Measurements from ENCODE around the gene TMEM41B.
"Not testable (repeated sequence)": the region's sequence is repeated elsewhere in the genome, so short reads cannot be mapped to it uniquely, and the experiment has no call there.

The TMEM41B gene, protein sequence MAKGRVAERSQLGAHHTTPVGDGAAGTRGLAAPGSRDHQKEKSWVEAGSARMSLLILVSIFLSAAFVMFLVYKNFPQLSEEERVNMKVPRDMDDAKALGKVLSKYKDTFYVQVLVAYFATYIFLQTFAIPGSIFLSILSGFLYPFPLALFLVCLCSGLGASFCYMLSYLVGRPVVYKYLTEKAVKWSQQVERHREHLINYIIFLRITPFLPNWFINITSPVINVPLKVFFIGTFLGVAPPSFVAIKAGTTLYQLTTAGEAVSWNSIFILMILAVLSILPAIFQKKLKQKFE

DNA sequence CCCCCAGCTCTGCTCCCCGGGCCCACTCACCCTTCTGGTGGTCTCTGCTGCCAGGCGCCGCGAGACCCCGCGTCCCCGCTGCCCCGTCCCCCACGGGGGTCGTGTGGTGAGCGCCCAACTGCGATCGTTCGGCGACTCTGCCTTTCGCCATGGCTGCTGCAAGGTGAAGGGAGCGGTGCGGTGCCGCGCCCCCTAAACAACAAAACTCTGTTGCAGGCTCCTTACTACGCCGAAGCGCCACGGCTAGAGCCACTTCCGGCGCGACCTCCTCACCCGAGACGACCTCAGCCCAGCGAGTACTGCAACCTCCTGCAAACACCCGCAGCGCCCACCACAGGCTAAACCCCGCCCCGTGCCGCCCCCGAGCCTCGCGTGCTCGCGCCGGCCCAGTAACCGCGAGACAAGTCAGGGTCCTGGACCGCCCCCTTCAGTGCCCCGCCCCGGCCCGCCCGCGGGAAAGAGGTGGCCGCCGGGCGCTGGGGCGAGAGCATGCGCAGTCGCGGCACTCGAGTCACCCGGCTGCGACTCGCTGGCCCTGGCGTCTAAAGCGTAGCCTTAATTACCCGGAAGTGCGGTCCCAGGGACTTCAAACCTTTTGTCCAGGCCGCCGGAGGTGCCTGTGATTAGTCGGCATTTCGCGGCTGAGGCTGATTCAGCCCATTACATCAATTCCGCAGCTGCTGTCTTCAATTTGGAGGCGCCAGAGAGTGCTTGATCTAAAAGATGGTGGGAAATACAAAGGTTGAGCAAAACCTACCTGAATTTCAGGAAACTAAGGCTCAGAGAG is at the start of gene TMEM41B:
TSS of gene TMEM41B (minus strand) at position 303 of the 787 bp plus-strand sequence. CDS start at position 151, 152 bp downstream.
- H3K79me2 ChIP-seq (ENCODE audit: insufficient read depth, low read length) = peaks cover 41% of the 10 kb centered on the region
- H3K27me3 ChIP-seq (ENCODE audit: insufficient read depth, low read length) = no peaks in the 10 kb centered on the region
- H3K9me2 ChIP-seq (ENCODE audit: low read depth, low read length) = no peaks in the 10 kb centered on the region
- no peaks in the 10 kb centered on the region for H3K9me3 ChIP-seq (ENCODE audit: low read length)
- peak within 1 kb of the TSS; percentile 94 for H3K9ac ChIP-seq (ENCODE audit: low read length)
- TF ChIP-seq CTCF (IDR thresholded peaks at IDR 0.05; ENCODE audit: low read length) = peak; percentile 8; the same call in 1 of the 2 replicates
- no peak for TF ChIP-seq EZH2 (IDR thresholded peaks at IDR 0.05; ENCODE audit: borderline replicate concordance, low read length)
- peak within 1 kb of the TSS; percentile 87 for H3K4me3 ChIP-seq (ENCODE audit: low read depth, low read length, poor library complexity, severe bottlenecking)
- H2AFZ ChIP-seq (ENCODE audit: low read length) = no peak within 1 kb of the TSS; the same call in 1 of the 2 replicates
- no peaks in the 10 kb centered on the region for H3F3A ChIP-seq (ENCODE audit: insufficient read depth, low read length)
- peak within 1 kb of the TSS; percentile 83 for H3K27ac ChIP-seq (ENCODE audit: low read depth, low read length, poor library complexity, severe bottlenecking)
- no peaks in the 10 kb centered on the region for H4K20me1 ChIP-seq (ENCODE audit: insufficient read depth, low read length)
- peaks cover 7% of the 10 kb centered on the region; the same call in 1 of the 2 replicates for H3K36me3 ChIP-seq (ENCODE audit: insufficient read depth, low read length)
- H3K4me2 ChIP-seq (ENCODE audit: low read length) = peak within 1 kb of the TSS; percentile 93
- peaks cover 51% of the 10 kb centered on the region for H3K4me1 ChIP-seq (ENCODE audit: insufficient read depth, low read length, severe bottlenecking)

DNA sequence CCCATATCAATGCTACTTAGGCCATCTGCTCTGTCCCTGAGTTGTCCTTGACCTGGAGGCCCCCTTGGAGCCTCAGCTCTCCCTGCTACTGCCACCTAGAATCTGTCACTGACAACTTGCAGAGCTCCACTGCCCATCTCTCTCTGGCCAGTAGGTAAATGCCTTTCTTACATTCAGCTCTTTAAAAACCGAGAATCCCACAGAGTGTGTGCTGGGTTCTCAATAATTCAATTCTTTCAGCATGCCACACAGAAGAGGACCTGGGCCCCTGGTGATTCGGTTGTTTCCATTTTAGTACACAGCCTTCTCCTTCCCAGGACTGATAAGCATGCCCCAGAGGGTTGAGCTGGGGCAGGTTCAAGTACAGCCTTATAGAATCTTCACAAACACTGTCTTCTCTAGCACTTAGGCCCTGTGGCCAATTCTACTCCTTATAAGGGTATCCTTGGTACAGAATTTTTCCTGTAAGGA is 48.0 kb upstream of the TMEM41B start:
- no peak overlapping the region for H2AFZ ChIP-seq (ENCODE audit: low read length)

GRCh38 chr11:9360862-9361622 is 46.6 kb upstream of the TMEM41B start:
- H3K27me3 ChIP-seq (ENCODE audit: insufficient read depth, low read length); H3K79me2 ChIP-seq (ENCODE audit: insufficient read depth, low read length); H3K4me3 ChIP-seq (ENCODE audit: low read depth, low read length, poor library complexity, severe bottlenecking); H3K27ac ChIP-seq (ENCODE audit: low read depth, low read length, poor library complexity, severe bottlenecking); H3K4me2 ChIP-seq (ENCODE audit: low read length); H3K9me3 ChIP-seq (ENCODE audit: low read length); H3K9me2 ChIP-seq (ENCODE audit: low read depth, low read length); H3K9ac ChIP-seq (ENCODE audit: low read length); H2AFZ ChIP-seq (ENCODE audit: low read length); H3K36me3 ChIP-seq (ENCODE audit: insufficient read depth, low read length); H3F3A ChIP-seq (ENCODE audit: insufficient read depth, low read length); H4K20me1 ChIP-seq (ENCODE audit: insufficient read depth, low read length): not testable (repeated sequence)
- peaks cover 13% of the 10 kb centered on the region for H3K4me1 ChIP-seq (ENCODE audit: insufficient read depth, low read length, severe bottlenecking)

More for the DNA sequence above, 48.0 kb upstream of the TMEM41B start:
- H4K20me1 ChIP-seq (ENCODE audit: insufficient read depth, low read length) = no peaks in the 10 kb centered on the region
- H3F3A ChIP-seq (ENCODE audit: insufficient read depth, low read length) = no peaks in the 10 kb centered on the region
- H3K27ac ChIP-seq (ENCODE audit: low read depth, low read length, poor library complexity, severe bottlenecking) = peak overlapping the region; percentile 22
- no peaks in the 10 kb centered on the region for H3K9me2 ChIP-seq (ENCODE audit: low read depth, low read length)
- H3K36me3 ChIP-seq (ENCODE audit: insufficient read depth, low read length) = no peaks in the 10 kb centered on the region
- no peak for TF ChIP-seq CTCF (IDR thresholded peaks at IDR 0.05; ENCODE audit: low read length)
- no peak for TF ChIP-seq EZH2 (IDR thresholded peaks at IDR 0.05; ENCODE audit: borderline replicate concordance, low read length)
- no peak overlapping the region for H3K4me2 ChIP-seq (ENCODE audit: low read length)
- no peaks in the 10 kb centered on the region for H3K27me3 ChIP-seq (ENCODE audit: insufficient read depth, low read length)
- H3K79me2 ChIP-seq (ENCODE audit: insufficient read depth, low read length) = no peaks in the 10 kb centered on the region
- H3K4me3 ChIP-seq (ENCODE audit: low read depth, low read length, poor library complexity, severe bottlenecking) = no peak overlapping the region
- H3K4me1 ChIP-seq (ENCODE audit: insufficient read depth, low read length, severe bottlenecking) = peaks cover 13% of the 10 kb centered on the region
- no peaks in the 10 kb centered on the region for H3K9me3 ChIP-seq (ENCODE audit: low read length)
- no peak overlapping the region for H3K9ac ChIP-seq (ENCODE audit: low read length)

Measured in OCI-LY1 (cell line).